Measurements from ENCODE around the gene GSG1L.

The GSG1L gene

DNA sequence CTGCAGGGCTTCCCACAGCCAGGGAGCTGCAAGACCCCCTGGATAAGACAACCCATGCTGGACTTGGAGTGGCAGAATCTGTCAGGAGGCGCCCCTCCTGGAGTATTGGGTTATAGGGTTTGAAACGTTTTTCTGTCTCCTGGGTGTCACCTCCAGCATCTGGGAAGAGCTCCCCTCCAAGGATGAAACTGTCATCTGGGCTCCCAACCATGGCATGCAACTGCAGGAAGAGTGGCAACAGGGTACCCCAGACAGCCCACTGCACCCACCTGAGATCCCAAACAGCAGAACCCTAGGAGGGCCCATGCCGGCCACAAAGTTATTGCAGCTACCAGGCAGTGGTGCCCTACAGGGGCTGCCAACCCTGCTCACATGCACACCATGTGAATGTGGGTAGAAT, 636 bp upstream of the GSG1L start:
- DNase-seq (ENCODE audit: low read depth in 2 of 2), result no peak

DNA sequence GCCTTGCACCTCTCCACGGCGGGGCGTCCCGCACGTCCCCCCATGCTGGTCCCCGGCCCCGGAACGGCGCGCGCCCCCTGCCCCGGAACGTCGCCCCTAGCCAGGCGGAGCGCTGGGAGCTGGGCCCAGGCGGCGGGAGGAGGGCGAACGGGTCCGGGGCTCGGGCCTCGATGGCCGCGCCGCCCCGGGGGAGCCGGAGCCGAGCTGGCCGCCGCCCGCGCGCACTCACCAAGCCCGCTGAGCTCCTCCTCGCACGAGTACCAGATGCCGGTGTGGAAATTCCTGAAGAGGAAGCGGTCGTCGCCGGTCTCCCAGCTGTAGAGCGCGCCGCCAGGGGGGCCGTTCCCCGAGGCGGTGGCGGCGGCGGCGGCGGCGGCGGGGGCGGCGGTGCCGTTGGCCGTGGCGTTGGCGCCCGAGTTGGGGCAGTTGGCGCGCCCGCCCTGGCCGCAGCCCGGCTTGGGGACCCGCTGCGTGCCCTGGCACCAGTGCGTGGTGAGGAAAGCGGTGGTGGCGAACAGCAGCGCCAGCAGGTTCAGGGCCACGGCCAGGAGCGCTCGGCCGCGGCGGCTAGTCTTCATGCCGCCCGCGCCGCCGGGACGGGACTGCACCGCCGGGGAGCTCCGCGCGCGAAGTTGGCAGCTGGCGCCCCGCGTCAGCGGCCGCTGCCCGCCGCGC, 530 bp downstream of the GSG1L start:
- no peak for DNase-seq (ENCODE audit: low read depth in 2 of 2)

DNA sequence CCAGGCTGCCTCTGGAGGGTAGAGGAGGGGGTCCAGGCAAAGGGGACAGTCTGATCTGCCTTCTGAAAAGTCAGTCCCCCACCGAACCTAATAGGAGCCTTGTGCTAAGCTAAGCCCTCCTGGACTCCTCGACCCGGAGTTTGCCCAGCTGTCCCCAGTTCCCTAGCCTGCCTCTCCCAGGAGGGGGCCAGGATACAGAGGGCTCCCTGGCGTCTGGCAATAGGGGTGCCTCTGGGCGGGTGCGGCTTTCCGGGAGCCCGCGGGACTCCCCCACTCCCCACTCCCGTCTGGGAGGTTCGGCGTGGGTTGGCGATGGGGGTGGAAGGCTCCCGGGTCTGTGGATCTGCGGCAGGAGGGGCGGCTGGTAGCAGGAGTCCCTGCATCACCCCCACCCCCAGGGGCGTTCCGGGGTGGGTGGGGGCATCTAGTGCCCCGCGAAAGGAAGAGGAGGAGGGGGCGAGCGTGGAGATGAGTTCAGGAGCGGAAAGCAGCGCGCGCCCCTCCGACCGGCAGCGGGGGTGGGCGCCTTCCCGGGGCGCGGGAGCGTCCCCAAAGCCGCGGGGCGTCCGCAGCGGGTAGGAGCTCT, 1.2 kb downstream of the GSG1L start:
- DNase-seq (ENCODE audit: low read depth in 2 of 2), result no peak

DNA sequence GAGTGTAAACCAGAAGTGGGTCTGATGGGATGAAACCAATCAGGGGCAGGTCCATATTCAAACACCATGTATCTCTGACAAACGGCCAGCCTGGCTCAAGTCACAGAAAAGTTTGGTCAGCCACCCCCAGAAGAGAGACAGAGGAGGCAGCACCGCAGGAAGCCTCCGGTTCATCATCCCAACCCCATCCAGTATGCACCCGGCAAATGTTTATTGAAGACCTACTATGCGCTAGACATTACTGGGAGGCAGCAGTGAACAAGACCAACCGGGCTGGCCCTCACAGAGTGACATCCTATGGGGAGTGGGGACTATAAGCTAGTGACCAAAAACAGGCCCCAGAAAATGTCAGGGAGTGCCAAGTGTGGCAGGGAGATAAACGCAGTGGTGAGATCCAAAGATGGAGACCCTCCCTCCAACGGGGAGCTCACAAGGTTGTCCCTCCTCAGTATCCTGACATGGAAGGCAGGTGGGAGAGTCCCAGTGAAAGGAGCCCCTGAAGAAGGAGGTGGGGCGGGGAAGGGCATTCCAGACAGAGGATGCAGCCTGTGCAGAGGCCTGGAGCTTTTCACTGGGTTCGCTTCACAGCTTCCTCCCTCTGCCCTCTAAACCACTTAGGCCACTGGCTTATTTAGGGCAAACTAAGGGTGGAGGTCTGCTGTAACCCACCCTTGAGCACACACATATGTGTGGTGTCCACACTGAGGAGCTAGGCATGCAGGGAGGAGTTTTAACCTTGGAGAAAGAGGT, 2.0 kb downstream of the GSG1L start:
- no peak for DNase-seq (ENCODE audit: low read depth in 2 of 2)

DNA sequence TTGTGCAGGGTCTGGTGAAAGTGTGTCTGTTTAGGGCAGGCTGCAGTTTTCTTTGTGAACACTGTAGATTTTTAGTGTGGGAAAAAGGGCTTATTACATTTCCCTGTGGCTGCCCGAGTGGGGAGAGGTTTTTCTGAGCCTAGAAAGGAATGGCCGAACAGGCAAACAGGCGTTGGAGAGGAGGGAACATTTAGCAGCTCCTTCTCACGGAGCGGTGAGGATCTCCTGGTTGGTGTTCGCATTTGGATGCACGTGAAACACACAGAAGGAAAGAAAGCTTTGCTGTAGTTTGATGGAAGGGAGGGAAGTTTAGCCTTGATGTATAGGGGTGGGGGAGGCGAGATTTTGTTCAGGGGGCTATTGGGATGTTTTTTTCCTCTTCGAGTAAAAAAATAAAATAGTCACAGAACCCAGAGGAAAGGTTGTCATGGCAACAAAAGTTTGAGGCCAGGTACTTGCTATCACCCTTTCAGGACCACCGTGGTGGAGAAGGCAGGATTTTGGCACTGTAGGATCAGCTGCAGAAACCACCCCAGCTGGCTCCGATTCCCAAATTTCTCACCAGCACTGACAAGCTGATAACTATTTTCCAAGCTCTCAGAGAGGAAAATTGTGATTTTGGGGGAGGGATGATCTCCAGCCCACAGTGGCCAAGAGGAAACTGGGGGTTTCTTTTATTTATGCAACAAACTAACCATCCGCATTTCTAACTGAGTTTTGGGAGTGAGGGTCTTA, 3.5 kb downstream of the GSG1L start:
- no peak for DNase-seq (ENCODE audit: low read depth in 2 of 2)

DNA sequence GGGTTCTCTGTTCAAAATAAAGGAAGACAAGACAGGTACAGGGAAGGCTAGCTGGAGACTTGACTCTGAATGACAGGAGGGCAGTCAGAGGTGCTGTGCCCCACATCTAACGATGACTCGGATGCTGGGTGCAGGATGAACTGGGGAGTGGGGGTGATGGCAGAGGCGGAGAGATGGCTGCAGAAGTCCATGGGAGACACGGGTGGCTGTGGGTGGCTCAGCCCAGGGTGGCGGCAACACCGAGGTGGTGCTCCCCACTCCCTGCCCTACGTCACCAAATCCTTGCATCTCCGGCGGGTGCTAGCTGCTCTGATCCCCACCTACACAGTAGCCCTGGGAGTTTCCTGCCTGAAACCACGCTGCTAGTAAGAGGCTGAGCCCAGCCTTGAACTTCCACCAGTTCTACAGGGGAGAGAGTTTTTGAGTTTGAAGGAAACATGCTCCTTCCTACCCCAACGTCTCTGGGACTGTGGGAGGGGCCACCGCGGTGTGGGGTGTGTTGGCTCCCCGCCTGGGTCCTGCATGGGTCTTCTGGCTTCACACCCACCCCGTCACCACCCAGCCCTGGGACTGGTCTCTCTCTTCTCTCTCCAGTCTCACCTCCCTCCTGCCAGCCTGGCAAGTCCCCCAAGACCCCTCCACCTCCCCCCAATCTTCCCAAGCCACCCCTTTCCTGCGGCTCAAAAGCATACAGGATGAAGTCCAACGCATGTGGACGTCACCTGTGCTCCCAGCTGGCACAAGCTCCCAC, 4.5 kb downstream of the GSG1L start:
- no peak for DNase-seq (ENCODE audit: low read depth in 2 of 2)

DNA sequence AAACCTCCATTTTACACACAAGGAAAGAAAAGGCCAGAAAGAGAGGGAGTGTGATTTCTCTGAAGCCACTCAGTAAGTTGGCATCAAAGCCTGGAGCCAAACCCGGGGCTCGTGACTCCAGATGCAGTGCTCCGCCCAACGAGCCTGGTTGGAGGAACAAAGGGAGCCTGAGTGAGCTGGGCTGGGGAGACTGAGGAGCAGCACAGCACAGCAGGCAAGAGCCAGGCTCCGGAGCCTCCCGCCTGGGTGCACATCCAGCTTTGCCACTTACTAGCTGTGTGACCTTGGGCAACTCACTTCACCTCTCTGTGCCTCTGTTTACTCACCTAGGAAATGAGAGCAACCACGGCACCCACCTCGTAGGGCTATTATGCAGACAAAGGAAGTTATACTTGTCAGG, 5.6 kb downstream of the GSG1L start:
- DNase-seq (ENCODE audit: low read depth in 2 of 2), result no peak

DNA sequence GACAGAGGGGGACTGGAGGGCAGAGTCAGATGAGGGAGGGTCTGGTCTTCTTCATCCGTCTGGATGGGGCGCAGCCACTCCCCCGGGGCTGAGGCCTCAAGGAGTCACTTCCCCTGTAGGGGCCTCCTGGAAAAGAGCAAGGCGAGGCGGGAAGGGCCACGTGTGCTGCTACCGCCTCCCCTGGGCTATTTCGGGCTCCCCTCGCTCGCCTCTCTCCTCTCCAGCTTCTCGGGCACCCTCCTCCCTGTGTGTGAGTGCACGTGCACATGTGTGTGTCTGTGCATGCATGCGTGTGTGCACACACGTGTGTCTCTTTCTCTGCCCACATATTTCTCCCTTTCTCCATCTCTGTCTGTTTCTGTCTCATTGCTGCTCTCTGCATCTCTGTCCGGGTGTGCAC, 10.1 kb downstream of the GSG1L start:
- no peak for DNase-seq (ENCODE audit: low read depth in 2 of 2)

DNA sequence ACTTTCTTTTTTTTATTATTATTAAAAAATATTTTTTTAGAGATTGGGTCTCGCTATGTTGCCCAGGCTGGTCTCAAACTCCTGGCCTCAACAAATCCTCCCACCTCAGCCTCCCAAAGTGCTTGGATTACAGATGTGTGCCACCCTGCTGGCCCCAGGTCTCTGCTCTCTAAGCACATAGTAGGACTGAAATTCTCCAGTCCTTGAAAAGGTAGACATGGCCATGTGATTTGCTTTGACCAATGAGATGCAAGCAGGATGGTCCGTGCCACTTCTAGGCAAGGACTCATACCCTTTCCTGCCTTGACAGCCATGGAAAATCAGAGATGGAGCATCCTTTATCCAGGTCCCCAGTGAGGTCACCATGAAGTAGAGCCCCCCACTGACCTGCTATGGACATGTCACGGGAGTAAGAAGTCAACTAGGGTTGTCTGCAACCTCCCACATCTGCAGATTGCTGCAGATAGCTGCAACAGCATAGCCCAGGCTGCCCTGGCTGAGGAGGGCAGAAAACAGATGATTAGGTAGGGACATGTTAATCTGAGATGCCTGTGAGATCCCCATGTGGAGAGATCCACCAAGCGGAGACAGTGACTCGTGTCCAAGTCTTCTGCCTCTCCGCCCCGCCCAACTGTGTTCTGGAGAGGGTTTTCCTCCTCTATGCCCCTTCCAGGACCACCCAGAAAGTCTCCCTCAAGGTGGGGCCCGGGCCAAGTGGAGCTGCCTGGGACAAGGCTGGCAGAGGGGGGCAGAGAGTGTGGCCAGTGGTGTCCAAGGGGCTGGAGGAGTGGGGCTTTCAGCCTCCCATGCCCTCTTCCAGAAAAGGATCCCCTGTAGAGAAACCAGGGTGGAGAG, 11.0 kb downstream of the GSG1L start:
- no peak for DNase-seq (ENCODE audit: low read depth in 2 of 2)

DNA sequence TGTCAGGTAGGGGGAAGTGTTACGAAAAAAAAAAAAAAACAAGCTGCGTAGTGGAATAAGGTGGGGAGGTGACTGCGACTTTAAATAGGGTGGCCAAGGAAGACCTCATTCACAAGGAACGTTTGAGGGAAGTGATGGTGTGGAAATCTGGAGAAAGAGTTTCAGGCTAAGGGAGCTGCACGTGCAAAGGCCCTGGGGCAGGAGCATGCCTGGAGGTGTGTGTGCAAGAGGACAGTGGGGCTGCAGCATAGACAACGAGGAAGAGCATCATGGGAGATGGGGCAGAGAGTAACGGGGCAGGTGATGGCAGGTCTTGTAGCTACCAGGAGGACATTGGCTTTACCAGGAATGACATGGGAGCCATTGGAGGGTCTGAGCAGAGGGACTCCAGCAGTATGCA, 12.0 kb downstream of the GSG1L start:
- DNase-seq (ENCODE audit: low read depth in 2 of 2), result no peak

DNA sequence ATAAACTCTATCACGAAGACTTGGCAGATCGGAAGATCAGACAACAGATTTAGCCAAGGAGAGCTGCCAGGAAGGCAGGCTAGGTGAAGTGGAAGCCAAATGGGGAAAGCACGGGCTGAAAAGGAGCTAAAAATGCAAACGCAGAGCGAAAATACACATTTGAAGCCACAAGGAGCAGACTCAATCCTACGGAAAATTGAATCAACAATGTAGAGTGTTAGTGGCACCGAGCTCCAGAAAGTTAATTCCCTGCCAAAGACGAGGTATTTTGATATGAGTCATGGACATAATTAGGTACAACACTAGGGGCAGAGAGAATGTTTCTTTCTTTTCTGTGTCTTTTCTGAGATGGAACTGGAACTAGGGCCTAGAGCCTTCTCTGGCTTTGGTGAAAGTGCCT, 20.7 kb downstream of the GSG1L start:
- DNase-seq (ENCODE audit: low read depth in 2 of 2), result no peak

DNA sequence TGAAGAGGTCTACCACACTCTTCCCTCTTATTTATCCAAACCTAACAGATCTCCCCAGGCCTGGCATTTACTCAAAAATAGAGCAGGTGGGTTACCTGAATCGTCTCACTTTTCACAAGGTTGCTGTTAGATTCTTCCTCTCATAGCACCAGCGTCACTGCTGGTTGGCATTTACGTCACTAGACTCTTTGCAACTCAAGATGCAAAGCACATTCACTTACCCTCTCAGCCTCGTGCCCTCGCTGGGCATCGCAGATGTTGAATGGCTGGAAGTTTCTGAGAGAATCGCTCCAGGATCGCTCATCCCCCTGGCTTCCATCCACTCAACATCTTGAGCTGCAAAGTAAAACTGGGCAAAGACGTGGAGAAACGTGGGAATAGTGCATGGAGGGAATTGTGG, 21.9 kb downstream of the GSG1L start:
- no peak for DNase-seq (ENCODE audit: low read depth in 2 of 2)

DNA sequence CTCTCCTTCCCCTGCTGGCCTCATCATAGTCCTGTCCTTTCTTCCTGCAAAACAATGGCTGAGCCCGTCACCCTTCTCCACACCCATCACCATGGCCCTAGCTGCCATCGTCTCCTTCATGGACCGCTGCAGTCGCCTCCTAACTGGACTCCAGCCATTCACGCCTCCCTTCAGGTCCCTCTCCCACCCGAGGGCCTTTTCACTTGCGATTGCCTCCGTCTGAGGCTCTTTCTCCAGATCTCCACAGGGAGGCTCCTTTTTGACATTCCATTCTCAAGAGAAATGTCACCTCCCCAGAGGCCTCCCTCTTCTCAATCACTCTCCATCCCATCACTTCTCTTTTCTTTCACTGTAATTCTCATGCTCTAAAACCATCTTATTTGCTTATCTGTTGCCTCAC, 23.5 kb downstream of the GSG1L start:
- no peak for DNase-seq (ENCODE audit: low read depth in 2 of 2)

DNA sequence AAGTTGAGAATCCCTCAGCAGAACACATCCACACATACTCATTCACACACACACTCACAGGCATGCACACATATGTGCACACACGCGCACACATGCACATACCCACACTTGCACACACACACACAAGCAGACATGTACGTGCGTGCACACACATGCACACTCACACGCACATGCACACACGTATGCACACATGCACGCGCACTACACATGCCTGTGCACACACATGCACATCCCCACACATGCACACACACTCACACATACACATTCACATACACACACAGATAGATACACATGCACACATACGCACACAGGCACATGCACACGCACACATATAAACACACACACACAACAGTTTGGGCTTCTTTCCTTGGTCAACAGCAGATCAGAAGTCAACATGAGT, 24.0 kb downstream of the GSG1L start:
- DNase-seq (ENCODE audit: low read depth in 2 of 2), result no peak

DNA sequence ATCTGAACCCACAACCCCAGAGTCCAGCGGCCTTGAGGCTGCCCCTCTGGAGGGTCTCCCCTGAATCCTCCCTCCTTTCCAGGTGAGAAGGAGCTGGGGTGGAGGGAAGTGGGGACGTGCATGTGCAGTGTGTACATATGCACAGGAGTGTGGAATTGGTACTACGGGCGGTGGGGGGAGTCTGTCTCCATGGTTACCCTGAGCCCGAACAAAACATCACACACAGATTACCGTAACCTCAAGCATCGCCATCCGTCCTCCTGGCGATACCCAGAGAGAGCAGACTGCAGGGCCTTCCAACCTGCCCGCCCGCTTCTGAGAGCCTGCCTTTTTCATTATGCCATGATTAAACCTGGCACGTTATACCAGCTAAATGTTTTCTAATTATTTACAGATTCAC, 25.1 kb downstream of the GSG1L start:
- DNase-seq (ENCODE audit: low read depth in 2 of 2), result no peak

DNA sequence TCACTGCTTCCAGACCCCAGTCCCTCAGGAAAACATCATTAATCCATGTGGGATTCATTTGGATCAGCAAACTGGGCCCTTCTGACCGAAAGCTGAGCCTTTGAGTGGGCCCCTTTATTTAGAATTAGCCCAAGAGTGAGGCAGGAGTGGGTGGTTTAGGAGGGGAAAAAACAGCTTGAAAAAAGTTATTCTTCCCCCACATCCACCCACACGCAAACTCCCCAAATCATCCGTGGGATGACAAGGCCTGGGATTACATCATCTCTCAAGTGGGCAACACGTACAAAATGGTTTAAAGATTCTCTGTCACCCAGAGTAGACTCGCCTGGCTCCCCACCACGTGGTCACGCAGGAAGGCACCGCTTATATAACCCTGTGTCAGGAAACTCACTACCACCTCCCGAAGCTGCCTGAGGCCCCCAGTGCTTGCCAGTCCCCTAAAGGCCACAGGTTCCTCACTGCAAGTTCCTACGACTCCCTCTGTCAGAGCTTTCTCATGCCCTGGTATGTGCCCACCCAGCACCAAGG, 27.6 kb downstream of the GSG1L start:
- no peak for DNase-seq (ENCODE audit: low read depth in 2 of 2)

DNA sequence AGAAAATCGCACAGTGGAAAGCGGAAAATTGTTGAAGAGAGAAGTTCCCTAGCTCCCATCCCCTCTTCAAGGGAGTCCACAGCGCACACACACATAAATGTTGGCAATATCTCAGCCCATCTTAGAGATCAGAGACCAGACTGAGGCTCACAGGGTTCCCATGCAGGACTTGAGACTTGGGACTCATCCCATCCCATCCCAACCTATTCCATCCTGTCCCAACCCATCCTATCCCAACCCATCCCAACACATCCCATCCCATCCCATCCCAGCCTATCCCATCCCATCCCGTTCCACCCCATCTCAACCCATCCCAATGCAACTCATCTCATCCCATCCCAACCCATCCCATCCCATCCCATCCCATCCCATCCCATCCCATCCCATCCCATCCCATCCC, 29.6 kb downstream of the GSG1L start:
- DNase-seq (ENCODE audit: low read depth in 2 of 2), result no peak

DNA sequence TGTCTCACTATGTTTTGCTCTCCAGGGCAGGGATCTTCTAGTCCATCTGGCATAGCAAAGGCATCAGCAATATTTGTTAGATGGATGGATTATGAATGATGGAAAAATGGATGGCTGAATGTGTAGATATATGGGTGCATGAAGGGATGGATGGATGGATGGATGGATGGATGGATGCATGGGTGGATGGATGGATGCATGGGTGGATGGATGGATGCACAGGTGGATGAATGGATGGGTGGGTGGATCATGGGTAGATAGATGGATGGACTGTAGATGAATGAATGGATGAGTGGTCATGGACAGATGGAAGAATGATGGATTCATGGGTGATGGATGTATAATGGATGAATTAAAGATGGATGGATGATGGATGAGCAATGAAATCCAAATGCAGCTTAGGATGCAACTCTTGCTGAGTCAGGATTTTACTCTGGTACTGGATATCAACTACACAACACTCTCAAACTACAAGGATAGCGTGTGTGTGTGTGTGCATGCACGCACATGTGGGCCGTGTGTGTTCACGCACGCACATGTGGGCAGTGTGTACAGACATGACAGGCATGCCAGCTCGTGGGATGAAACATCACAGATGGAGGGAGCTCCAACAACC, 34.0 kb downstream of the GSG1L start:
- no peak for DNase-seq (ENCODE audit: low read depth in 2 of 2)

DNA sequence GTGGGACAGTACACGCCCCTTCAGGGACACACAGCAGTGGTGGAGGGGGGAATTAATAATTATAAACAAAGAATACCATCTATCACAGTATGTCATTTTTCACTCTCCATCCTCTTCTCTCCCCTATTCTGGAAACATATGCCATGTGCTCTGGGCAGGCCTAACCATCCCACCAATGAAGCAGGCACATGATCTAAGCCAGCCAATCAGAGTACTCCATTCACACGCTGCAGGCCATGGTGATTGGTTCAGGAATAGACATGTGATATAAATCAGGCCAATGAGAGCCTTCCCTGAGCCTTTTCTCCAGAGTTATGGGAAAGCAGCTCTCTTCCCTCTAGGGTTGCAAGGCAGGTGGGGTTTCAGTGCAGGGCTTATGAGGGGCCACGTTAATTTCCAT, 36.5 kb downstream of the GSG1L start:
- DNase-seq (ENCODE audit: low read depth in 2 of 2), result no peak

DNA sequence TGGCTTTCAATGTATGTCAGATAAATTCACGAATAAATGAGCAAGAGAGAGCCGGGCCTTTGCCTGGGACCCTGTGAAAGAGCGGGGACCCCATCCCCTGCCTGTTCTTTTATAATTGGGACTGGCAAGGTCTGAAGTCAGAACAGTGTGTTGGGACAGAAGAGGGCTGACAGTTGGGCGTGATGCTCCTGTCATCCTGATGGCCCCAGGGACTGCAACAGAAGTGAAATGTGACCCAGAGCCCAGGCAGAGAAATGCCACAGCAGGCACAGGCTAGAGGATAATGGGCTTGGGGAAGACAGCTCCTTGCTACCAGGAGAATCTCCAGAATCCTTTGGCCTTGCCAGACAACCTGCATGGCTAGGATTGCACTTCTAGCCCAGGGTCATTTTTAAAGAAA, 37.9 kb downstream of the GSG1L start:
- DNase-seq (ENCODE audit: low read depth in 2 of 2), result no peak

All from stimulated activated CD8-positive, alpha-beta memory T cell treated with anti-CD3 and anti-CD28 coated beads, Interleukin-2, amount 100 ng/mL, for 1 hour (primary cell).